OCI-LY3 (cell line): Measurements from ENCODE around the gene RHOC.

Experiments used
- H2AFZ ChIP-seq: fragments of 200-600, 300-600 bp; shearing (Covaris generic); 2 replicates; pipeline ENCODE4 v1.6.0; 2014; ENCODE audit warnings: antibody characterized with exemption, low read depth, low read length
- H3K27ac ChIP-seq: fragments of 200-600, 300-600 bp; sonication (generic); 2 replicates; pipeline ENCODE4 v1.5.1; 2014; ENCODE audit warnings: mild to moderate bottlenecking, low read length, moderate library complexity, mixed read lengths
- H3K27me3 ChIP-seq: fragments of 200-600, 300-600 bp; sonication (generic); 2 replicates; pipeline ENCODE4 v1.6.1; 2014; ENCODE audit warnings: low read depth, low read length, mixed read lengths
- H3K36me3 ChIP-seq: fragments of 200-600, 300-600 bp; sonication (generic); replicated peaks from 2 replicates; pipeline ENCODE3; 2014; ENCODE audit warnings: low read depth, low read length, mixed read lengths
- H3K4me1 ChIP-seq: fragments of 300-600, 200-600 bp; sonication (generic); 2 replicates; pipeline ENCODE4 v1.6.1; 2014; ENCODE audit warnings: low read length, mixed read lengths
- H3K4me2 ChIP-seq: fragments of 200-600, 300-600 bp; sonication (generic); 2 replicates; pipeline ENCODE4 v1.6.1; 2014; ENCODE audit warnings: low read length, mixed read lengths
- H3K4me3 ChIP-seq: fragments of 300-600, 200-600 bp; sonication (generic); 2 replicates; pipeline ENCODE4 v1.5.1; 2014; ENCODE audit warnings: antibody characterized with exemption, mild to moderate bottlenecking, low read length, moderate library complexity
- H3K79me2 ChIP-seq: fragments of 300-600, 200-600 bp; shearing (Covaris generic); 2 replicates; pipeline ENCODE4 v1.6.1; 2014; ENCODE audit warnings: mild to moderate bottlenecking, low read length, mixed read lengths
- H3K9ac ChIP-seq: fragments of 300-600, 200-600 bp; shearing (Covaris generic); 2 replicates; pipeline ENCODE4 v1.6.0; 2014; ENCODE audit warnings: mild to moderate bottlenecking, low read length, moderate library complexity
- H3K9me3 ChIP-seq: fragments of 200-600, 300-600 bp; shearing (Covaris generic); 2 replicates; pipeline ENCODE4 v1.6.1; 2014; ENCODE audit warnings: low read length, mixed read lengths; ENCODE audit not compliant: insufficient read depth
- H4K20me1 ChIP-seq: fragments of 200-600, 300-600 bp; sonication (generic); 2 replicates; pipeline ENCODE4 v1.6.1; 2016; ENCODE audit warnings: low read length, mixed read lengths; ENCODE audit not compliant: insufficient read depth
- CTCF ChIP-seq: fragments of 200-600, 300-600 bp; sonication (generic); IDR thresholded peaks from 2 replicates; pipeline ENCODE4 v1.5.1; 2014; ENCODE audit warnings: antibody characterized with exemption, low read length, low read depth
- EZH2phosphoT487 ChIP-seq: fragments of 200-600 bp; shearing (Covaris generic); IDR thresholded peaks from 2 replicates; pipeline ENCODE4 v1.6.1; 2018; ENCODE audit warnings: antibody characterized with exemption, mixed run types, low read depth

RHOC gene

GRCh38 chr1:112696578-112697314 is 10.2 kb downstream of the RHOC start:
- Histone ChIP-seq H3K27me3 (no peaks in the 10 kb centered on the region), H3K4me2 (no peak overlapping the region), H4K20me1 (no peaks in the 10 kb centered on the region), H3K9ac (no peak overlapping the region), H3K27ac (no peak overlapping the region), H2AFZ (no peak overlapping the region), H3K36me3 (no peaks in the 10 kb centered on the region), H3K4me3 (no peak overlapping the region), H3K4me1 (no peaks in the 10 kb centered on the region), H3K9me3 (no peaks in the 10 kb centered on the region), H3K79me2 (no peaks in the 10 kb centered on the region)
- TF ChIP-seq EZH2phosphoT487, result no peak
- no peak for TF ChIP-seq CTCF

- H4K20me1 ChIP-seq, result no peaks in the 10 kb centered on the region
- no peaks in the 10 kb centered on the region for H3K9me3 ChIP-seq
- no peaks in the 10 kb centered on the region for H3K36me3 ChIP-seq
- no peaks in the 10 kb centered on the region for H3K4me1 ChIP-seq
- H3K79me2 ChIP-seq, result no peaks in the 10 kb centered on the region
- no peak overlapping the region for H3K4me3 ChIP-seq
- no peak overlapping the region for H2AFZ ChIP-seq
- TF ChIP-seq EZH2phosphoT487 (no peak), CTCF (no peak)
- no peaks in the 10 kb centered on the region for H3K27me3 ChIP-seq
- no peak overlapping the region for H3K4me2 ChIP-seq
- no peak overlapping the region for H3K27ac ChIP-seq
- no peak overlapping the region for H3K9ac ChIP-seq
Observed at GRCh38 chr1:112695276-112695675, 11.7 kb downstream of the RHOC start.

GRCh38 chr1:112694363-112694929 is 12.5 kb downstream of the RHOC start:
- no peak for TF ChIP-seq CTCF
- no peak for TF ChIP-seq EZH2phosphoT487
- H3K27ac ChIP-seq, result no peak overlapping the region
- H3K4me2 ChIP-seq, result no peak overlapping the region
- H3K79me2 ChIP-seq, result no peaks in the 10 kb centered on the region
- H3K4me1 ChIP-seq, result no peaks in the 10 kb centered on the region
- H2AFZ ChIP-seq, result no peak overlapping the region
- H3K27me3 ChIP-seq, result no peaks in the 10 kb centered on the region
- no peak overlapping the region for H3K4me3 ChIP-seq
- no peak overlapping the region for H3K9ac ChIP-seq
- no peaks in the 10 kb centered on the region for H4K20me1 ChIP-seq
- no peaks in the 10 kb centered on the region for H3K36me3 ChIP-seq
- no peaks in the 10 kb centered on the region for H3K9me3 ChIP-seq

- Histone ChIP-seq H3K27ac (no peak overlapping the region), H4K20me1 (no peaks in the 10 kb centered on the region), H3K79me2 (no peaks in the 10 kb centered on the region), H3K27me3 (no peaks in the 10 kb centered on the region), H3K9ac (no peak overlapping the region), H3K4me3 (no peak overlapping the region), H3K4me1 (no peaks in the 10 kb centered on the region), H3K4me2 (no peak overlapping the region), H3K9me3 (no peaks in the 10 kb centered on the region), H3K36me3 (no peaks in the 10 kb centered on the region), H2AFZ (no peak overlapping the region)
- TF ChIP-seq CTCF, result no peak
- TF ChIP-seq EZH2phosphoT487, result no peak
Observed at GRCh38 chr1:112693821-112694220, 13.1 kb downstream of the RHOC start.
